ENCODE results near the gene YPEL2.

DNA sequence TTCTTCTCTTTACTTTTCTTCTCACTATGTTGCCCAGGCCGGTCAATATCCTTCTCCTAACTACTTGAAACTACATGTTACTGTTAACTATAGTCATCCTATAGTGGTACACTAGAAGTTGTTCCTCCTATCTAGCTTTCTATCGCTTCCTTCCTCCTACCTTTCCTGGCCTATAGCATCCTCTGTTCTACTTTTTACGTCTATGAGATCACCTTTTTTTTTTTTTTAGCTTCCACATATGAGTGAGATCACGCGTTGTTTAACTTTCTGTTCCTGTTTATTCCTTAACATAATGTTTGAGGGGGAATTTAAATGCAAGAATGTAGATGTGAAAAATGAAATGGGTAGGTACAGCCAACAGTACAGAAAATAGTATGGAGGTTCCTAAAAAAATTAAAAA, 30.5 kb upstream of the YPEL2 start:
- TF ChIP-seq POLR2AphosphoS5 (IDR thresholded peaks at IDR 0.05; ENCODE audit: insufficient read depth in 1 of 2, low read depth in 1 of 2) = no peak
- TF ChIP-seq, protein P1, sequence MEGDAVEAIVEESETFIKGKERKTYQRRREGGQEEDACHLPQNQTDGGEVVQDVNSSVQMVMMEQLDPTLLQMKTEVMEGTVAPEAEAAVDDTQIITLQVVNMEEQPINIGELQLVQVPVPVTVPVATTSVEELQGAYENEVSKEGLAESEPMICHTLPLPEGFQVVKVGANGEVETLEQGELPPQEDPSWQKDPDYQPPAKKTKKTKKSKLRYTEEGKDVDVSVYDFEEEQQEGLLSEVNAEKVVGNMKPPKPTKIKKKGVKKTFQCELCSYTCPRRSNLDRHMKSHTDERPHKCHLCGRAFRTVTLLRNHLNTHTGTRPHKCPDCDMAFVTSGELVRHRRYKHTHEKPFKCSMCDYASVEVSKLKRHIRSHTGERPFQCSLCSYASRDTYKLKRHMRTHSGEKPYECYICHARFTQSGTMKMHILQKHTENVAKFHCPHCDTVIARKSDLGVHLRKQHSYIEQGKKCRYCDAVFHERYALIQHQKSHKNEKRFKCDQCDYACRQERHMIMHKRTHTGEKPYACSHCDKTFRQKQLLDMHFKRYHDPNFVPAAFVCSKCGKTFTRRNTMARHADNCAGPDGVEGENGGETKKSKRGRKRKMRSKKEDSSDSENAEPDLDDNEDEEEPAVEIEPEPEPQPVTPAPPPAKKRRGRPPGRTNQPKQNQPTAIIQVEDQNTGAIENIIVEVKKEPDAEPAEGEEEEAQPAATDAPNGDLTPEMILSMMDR (IDR thresholded peaks at IDR 0.05) = no peak
